ENCODE data around the gene GDPD5.

The GDPD5 gene

GRCh38 chr11:75539459-75540334, 14.0 kb upstream of the GDPD5 start:
- Histone ChIP-seq H3K4me1 (ENCODE audit: insufficient read depth, low read length) (no peaks in the 10 kb centered on the region), H3K79me2 (ENCODE audit: insufficient read depth, low read length) (no peaks in the 10 kb centered on the region), H3K9ac (ENCODE audit: low read depth, low read length) (no peak overlapping the region), H3K27ac (ENCODE audit: low read length) (no peak overlapping the region), H3K27me3 (ENCODE audit: insufficient read depth, low read length, poor library complexity) (peaks cover 8% of the 10 kb centered on the region), H3K4me3 (ENCODE audit: low read depth in 1 of 2, low read length in 2 of 2) (no peak overlapping the region), H3K9me3 (ENCODE audit: insufficient read depth, low read length, severe bottlenecking) (no peaks in the 10 kb centered on the region), H2AFZ (ENCODE audit: low read depth, low read length) (no peak overlapping the region), H4K20me1 (ENCODE audit: insufficient read depth, low read length) (no peaks in the 10 kb centered on the region; the same call in 1 of the 2 replicates), H3K36me3 (ENCODE audit: insufficient read depth, low read length) (no peaks in the 10 kb centered on the region), H3K4me2 (ENCODE audit: insufficient read depth, low read length) (no peak overlapping the region)
- TF ChIP-seq CTCF (IDR thresholded peaks at IDR 0.05; ENCODE audit: borderline replicate concordance, extremely low read depth, low read length, poor library complexity, severe bottlenecking) (no peak), EZH2 (IDR thresholded peaks at IDR 0.05; ENCODE audit: borderline replicate concordance, low read depth, low read length, severe bottlenecking) (no peak)
- DNase-seq (no peak), ATAC-seq (ENCODE audit: insufficient read depth, low read depth) (no peak)

GRCh38 chr11:75538150-75538942, 12.6 kb upstream of the GDPD5 start:
- Histone ChIP-seq H3K4me1 (ENCODE audit: insufficient read depth, low read length) (no peaks in the 10 kb centered on the region), H3K36me3 (ENCODE audit: insufficient read depth, low read length) (no peaks in the 10 kb centered on the region), H3K9ac (ENCODE audit: low read depth, low read length) (no peak overlapping the region), H3K9me3 (ENCODE audit: insufficient read depth, low read length, severe bottlenecking) (no peaks in the 10 kb centered on the region), H3K4me3 (ENCODE audit: low read depth in 1 of 2, low read length in 2 of 2) (no peak overlapping the region), H3K79me2 (ENCODE audit: insufficient read depth, low read length) (no peaks in the 10 kb centered on the region), H2AFZ (ENCODE audit: low read depth, low read length) (no peak overlapping the region), H3K27me3 (ENCODE audit: insufficient read depth, low read length, poor library complexity) (peaks cover 8% of the 10 kb centered on the region), H3K27ac (ENCODE audit: low read length) (no peak overlapping the region), H4K20me1 (ENCODE audit: insufficient read depth, low read length) (no peaks in the 10 kb centered on the region), H3K4me2 (ENCODE audit: insufficient read depth, low read length) (no peak overlapping the region)
- TF ChIP-seq CTCF (IDR thresholded peaks at IDR 0.05; ENCODE audit: borderline replicate concordance, extremely low read depth, low read length, poor library complexity, severe bottlenecking) (no peak), EZH2 (IDR thresholded peaks at IDR 0.05; ENCODE audit: borderline replicate concordance, low read depth, low read length, severe bottlenecking) (no peak)
- no peak for DNase-seq
- peak; percentile 35; the same call in 1 of the 3 replicates for ATAC-seq (ENCODE audit: insufficient read depth, low read depth)

- H2AFZ ChIP-seq (ENCODE audit: low read depth, low read length), result no peak overlapping the region
These were observed 12.0 kb upstream of the GDPD5 start for GRCh38 chr11:75537740-75538139.

More at GRCh38 chr11:75537740-75538139, 12.0 kb upstream of the GDPD5 start:
- Histone ChIP-seq H3K4me3 (ENCODE audit: low read depth in 1 of 2, low read length in 2 of 2) (no peak overlapping the region), H3K4me1 (ENCODE audit: insufficient read depth, low read length) (no peaks in the 10 kb centered on the region), H3K4me2 (ENCODE audit: insufficient read depth, low read length) (no peak overlapping the region), H3K79me2 (ENCODE audit: insufficient read depth, low read length) (no peaks in the 10 kb centered on the region), H3K9ac (ENCODE audit: low read depth, low read length) (no peak overlapping the region), H3K27me3 (ENCODE audit: insufficient read depth, low read length, poor library complexity) (peaks cover 8% of the 10 kb centered on the region), H3K36me3 (ENCODE audit: insufficient read depth, low read length) (no peaks in the 10 kb centered on the region), H3K27ac (ENCODE audit: low read length) (no peak overlapping the region), H3K9me3 (ENCODE audit: insufficient read depth, low read length, severe bottlenecking) (no peaks in the 10 kb centered on the region), H4K20me1 (ENCODE audit: insufficient read depth, low read length) (no peaks in the 10 kb centered on the region)
- TF ChIP-seq EZH2 (IDR thresholded peaks at IDR 0.05; ENCODE audit: borderline replicate concordance, low read depth, low read length, severe bottlenecking) (no peak), CTCF (IDR thresholded peaks at IDR 0.05; ENCODE audit: borderline replicate concordance, extremely low read depth, low read length, poor library complexity, severe bottlenecking) (no peak)
- ATAC-seq (ENCODE audit: insufficient read depth, low read depth), result no peak
- DNase-seq, result no peak
